Hippocampal formation (tissue), 2 donors: Measurements from ENCODE around the gene DENND1A.
"Not testable (repeated sequence)": the region's sequence is repeated elsewhere in the genome, so short reads cannot be mapped to it uniquely, and the experiment has no call there.

Experiments
- DNase-seq, 2 donors: peaks; one replicate each; lab custom pipeline; 2025; lab: John Stamatoyannopoulos, UW

The DENND1A gene

DNA sequence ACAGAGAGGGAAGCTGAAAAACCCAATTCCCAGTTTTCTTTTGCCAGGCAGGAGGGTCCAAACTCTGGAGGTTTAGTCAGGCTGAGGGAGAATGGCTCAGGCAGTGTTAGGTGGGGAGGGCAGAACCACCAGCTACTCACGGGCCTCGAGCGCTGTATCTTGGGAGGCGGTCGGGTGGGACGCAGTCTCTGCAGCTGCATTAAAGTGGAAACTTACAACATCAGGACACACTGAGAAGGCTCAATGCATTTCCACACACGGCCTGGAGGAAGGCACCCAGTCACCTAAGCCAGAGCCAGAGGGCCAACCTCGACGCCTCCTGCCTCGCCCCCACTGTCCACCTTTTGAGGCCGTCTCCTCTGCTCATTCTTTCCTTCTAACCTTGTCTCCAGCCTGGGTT lies 518.3 kb downstream of the DENND1A start:
- no peak for DNase-seq

GRCh38 chr9:123411191-123411590 lies 518.7 kb downstream of the DENND1A start:
- DNase-seq = no peak

DNA sequence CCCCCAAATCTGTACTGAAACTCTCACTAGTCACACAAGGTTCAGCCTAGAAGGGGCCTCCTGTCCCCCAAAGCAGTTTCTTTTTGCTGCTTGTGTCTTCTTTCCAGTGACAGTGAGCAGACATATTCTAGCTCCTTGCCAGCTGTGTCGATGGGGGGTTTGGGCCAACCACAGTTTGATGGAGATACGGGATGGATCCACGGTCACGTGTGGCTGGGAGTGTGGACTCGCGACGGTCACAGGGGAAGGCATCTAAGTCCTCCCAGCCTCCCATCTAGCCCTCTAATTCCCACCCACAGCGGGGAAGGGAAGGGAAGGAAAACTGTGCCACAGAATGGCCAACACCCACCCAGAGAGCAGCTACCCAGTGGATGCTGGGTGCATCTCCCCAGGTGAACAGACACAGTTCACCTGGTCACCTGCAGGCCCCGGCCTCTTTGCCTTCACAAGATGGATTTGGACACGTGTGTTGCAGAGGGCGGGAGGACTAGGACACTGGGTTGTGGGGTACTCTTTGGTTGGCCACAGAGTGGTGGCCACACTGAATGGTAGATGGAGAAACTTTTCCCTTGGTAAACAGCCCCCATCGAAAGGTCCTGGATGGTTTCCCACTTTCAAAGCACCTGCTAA lies 519.5 kb downstream of the DENND1A start:
- no peak for DNase-seq

DNA sequence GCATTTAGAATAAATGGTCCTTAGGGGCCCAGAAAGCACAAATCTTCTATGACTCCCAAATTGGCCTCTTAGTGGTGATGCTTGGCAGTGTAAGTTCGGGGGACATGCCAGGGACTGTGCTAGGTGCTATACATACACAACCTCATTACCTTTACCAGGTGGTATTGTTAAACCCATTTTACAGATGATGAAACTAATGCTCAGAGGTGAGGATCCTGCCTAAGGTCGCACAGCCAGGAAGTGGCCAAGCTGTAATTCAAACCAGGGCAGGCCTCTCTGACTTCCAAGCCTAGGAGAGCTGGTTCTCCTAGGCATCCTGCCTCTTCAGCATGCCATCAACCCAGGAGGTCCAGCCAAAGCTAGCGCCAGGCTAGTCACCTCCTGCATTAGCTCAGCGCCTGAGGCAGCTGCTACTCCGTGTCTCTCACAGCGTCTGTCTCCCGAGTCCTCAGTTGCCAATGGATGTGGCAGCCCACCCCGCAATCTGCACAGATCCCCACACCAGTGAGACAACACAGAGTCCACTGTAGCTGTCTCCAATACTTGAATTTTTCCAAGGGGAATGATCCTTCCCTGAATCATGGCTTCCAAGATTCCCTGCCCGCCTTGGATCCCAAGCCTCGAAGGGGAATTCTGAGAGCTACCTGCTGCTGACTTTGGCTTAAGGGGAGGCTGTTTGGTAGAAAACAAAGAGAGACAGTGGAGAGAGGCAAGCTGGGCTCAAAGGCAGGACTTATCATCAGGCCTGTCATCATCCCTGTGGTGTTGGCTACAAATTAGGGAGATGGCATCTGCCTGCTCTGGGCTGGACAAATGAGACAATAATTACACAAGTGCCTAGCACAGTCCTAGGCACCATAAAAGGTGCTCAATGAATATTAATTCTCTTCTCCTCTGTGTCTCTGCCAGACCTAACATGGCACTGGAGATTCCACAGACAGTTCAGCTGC lies 521.3 kb downstream of the DENND1A start:
- no peak for DNase-seq

DNA sequence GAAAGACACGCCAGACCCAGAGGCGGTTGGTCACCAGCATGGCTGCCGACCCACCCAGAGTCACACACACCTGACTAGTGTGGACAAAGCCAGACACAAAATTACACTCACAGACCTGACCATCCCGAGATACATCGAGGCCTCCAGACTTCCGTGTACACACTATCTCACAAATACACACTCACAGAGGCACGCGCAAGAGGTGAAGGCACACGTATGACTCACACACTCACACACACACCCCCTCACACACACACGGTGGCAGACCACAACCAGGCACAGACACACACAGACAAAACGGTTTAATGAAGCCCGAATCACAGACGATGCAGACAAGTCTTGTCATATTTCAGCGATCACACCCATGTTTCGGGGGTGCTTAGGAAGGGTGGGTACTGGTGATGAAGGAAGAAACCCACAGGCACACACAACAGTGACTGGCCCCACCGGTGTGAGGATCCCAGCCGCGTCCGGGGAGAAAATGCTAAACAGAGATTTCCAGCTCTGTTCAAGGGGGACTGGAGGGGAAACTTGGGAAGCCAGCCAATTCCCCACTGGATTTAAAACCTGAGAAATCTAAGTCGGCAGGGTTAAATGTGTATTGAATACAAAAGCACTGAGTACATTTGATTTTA lies 522.6 kb downstream of the DENND1A start:
- DNase-seq = no peak

DNA sequence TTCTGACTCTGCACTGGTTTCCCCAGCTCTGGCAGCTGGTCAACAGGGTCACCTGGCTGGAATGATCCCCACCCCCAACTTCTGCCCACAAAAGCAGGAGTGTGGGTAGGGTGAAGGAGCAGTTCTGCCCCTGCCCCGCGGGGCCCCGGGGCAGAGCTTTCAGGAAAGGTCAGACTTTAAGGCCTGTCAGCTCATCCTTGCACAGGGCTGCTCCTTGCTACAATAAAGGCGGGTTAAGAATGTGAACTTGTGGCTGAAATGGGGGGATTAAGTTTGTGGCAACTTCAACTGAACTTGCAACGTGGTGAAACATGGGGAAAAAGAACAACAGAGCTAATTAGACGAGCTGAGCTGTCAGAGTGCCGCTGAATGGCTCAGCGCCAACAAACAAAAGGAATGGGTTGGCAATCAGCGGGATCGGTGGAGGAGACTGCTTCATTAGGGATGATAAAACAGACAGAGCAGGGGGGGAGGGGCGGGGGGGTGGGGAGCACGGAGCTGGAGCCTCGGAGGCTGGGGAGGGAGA lies 523.2 kb downstream of the DENND1A start:
- DNase-seq = no peak

GRCh38 chr9:123406016-123406415 lies 523.9 kb downstream of the DENND1A start:
- DNase-seq = no peak

GRCh38 chr9:123402981-123403509 lies 526.9 kb downstream of the DENND1A start:
- DNase-seq = peak in 1 of 2 donors; percentile 27

- DNase-seq = peak in 1 of 2 donors; percentile 55
Observed at GRCh38 chr9:123401879-123402513, 527.9 kb downstream of the DENND1A start.

DNA sequence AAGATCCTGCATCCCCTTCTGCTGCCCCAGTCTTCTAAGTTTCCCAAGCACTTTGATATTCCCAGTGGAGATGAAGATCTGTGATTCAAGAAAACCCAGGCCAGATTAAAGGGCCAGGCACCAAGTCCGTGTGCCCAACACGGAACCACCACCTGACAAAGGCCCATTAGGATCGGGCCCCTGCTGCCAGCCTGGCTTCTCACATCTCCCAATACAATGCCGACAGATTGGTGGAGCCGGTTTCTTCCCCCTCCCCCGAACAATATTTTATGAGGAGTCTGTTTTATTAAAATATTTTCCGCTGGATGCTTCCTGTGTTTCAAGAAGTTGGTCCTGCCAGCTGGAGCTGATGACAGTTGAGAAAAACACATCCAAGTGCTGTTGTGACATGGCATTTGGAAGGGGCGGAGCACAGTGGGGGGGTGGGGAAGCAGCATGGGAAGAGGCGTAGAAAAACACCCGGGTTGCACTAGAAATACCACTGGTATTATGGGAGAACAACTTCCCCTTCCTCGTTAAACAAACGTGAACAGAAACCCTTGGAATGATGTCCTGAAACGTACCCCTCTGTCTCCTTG lies 528.9 kb downstream of the DENND1A start:
- DNase-seq = no peak

- no peak for DNase-seq
Observed at GRCh38 chr9:123399803-123400378, 530.0 kb downstream of the DENND1A start.

GRCh38 chr9:123398938-123399337 lies 531.0 kb downstream of the DENND1A start:
- DNase-seq = not testable (repeated sequence)

DNA sequence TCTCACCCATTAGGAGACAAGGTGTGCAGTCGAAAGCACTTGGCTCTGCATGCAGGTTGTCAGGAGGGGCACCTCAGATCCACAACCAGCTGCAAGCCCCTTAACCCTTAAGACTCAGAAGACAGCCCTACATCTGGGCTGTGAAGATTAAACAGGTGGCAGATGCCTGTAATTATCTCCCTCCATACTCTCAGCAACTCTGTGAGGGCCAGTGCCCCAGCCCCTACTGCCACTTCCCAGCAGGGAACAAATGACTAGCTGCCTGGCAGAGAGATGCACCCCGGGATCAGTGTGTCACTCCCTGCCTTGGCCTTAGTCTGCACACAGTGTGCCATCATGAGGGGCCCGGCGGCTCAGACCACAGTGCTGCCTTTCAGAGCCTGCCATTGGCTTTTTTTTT lies 532.0 kb downstream of the DENND1A start:
- no peak for DNase-seq

GRCh38 chr9:123395689-123396511 lies 534.0 kb downstream of the DENND1A start:
- DNase-seq = no peak

GRCh38 chr9:123395276-123395688 lies 534.6 kb downstream of the DENND1A start:
- no peak for DNase-seq

- no peak for DNase-seq
Observed at GRCh38 chr9:123394291-123395235, 535.4 kb downstream of the DENND1A start.

DNA sequence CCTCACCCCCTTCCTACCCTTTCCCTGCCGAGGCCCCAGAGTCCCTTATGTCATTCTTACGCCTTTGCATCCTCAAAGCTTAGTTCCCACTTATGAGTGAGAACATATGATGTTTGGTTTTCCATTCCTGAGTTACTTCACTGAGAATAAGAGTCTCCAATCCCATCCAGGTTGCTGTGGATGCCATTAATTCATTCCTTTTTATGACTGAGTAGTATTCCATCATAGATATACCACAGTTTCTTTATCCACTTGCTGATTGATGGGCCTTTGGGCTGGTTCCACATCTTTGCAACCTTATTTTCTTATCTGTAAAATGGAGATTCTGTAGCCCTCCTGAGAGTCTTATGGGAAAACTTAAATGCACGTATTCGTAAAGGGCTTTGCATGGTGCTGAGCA lies 537.1 kb downstream of the DENND1A start:
- no peak for DNase-seq

DNA sequence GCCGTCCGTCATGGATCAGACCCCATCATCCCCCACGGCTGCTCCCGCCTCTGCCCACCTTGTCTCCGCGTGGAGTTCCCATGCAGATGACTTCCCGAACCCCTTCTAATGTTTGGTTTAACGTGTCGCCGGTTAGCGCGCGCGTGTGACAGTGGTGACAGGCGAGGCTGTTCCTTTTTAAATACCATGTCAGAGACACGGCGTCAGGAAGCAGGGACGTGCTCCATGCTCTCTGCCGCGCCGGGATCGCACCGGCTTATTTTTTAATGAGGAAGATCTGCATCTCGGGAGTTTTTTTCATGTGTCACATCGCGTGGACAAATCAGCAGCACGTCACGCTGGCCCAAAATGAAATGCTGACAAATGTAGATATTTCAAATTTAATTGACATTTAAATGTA lies 538.0 kb downstream of the DENND1A start:
- no peak for DNase-seq

DNA sequence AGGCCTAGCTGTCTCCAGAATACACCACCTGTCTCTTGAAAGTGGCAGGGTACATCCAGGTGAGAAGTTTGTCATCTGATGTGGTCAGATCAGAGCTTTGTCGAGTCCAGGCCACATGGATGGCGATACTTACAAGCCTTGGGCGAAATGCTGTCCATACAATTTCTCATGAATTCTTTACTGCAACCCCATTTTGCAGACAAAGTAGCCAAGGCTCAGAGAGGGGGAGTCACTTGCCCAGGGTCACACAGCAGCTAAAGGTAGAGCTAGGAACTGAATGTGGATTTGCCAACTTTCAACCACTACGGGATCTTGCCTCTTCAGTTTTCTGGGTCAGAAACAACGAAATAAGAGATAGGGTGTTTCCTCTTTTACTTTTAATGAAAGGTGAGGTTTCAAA lies 538.7 kb downstream of the DENND1A start:
- no peak for DNase-seq
